Hepatocyte (in vitro differentiated cells): Measurements from ENCODE around the gene ACP7.

ENCODE experiments used
- EZH2 ChIP-seq: fragments of 200-600 bp; sonication (generic); IDR thresholded peaks from 2 replicates; pipeline ENCODE4 v1.6.1; 2016; ENCODE audit warnings: antibody characterized with exemption, mild to moderate bottlenecking, borderline replicate concordance
- TF ChIP-seq, protein P1 (sequence below): fragments of 200-600 bp; sonication (generic); IDR thresholded peaks from 2 replicates; pipeline ENCODE4 v1.5.1; 2016; ENCODE audit warnings: antibody characterized with exemption, mild to moderate bottlenecking; ENCODE audit not compliant: poor library complexity

- TF ChIP-seq, protein P1, sequence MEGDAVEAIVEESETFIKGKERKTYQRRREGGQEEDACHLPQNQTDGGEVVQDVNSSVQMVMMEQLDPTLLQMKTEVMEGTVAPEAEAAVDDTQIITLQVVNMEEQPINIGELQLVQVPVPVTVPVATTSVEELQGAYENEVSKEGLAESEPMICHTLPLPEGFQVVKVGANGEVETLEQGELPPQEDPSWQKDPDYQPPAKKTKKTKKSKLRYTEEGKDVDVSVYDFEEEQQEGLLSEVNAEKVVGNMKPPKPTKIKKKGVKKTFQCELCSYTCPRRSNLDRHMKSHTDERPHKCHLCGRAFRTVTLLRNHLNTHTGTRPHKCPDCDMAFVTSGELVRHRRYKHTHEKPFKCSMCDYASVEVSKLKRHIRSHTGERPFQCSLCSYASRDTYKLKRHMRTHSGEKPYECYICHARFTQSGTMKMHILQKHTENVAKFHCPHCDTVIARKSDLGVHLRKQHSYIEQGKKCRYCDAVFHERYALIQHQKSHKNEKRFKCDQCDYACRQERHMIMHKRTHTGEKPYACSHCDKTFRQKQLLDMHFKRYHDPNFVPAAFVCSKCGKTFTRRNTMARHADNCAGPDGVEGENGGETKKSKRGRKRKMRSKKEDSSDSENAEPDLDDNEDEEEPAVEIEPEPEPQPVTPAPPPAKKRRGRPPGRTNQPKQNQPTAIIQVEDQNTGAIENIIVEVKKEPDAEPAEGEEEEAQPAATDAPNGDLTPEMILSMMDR: no peak
- TF ChIP-seq EZH2: no peak
Observed at GRCh38 chr19:39085392-39085791, 1.2 kb downstream of the ACP7 start.
